Measurements from ENCODE around the gene PUS7. TPM values are rescaled to one million over a fixed set of nuclear protein-coding genes. Genes with fewer than 3 reads are reported as not detected.
"Not testable (repeated sequence)": the region's sequence is repeated elsewhere in the genome, so short reads cannot be mapped to it uniquely, and the experiment has no call there.

Gene PUS7
- total and polyA plus RNA-seq, 2 experiments from 2014 or later = 16.0 to 39.3 TPM

GRCh38 chr7:105454095-105454747 is 67.8 kb downstream of the PUS7 start:
- H3K9me2 ChIP-seq (ENCODE audit: insufficient read depth) = no peaks in the 10 kb centered on the region
- no peaks in the 10 kb centered on the region for H3K27me3 ChIP-seq (replicated peaks; ENCODE audit: insufficient read depth)
- no peaks in the 10 kb centered on the region for H3K9me3 ChIP-seq (ENCODE audit: low read depth)
- peak overlapping the region; percentile 26; the same call in 1 of the 2 replicates for H2AFZ ChIP-seq
- peak; percentile 88 for DNase-seq
- H3K4me3 ChIP-seq = 0 out of 2 replicates have a peak overlapping the region, but pooled peaks have one; percentile 3
- H4K20me1 ChIP-seq (ENCODE audit: insufficient read depth) = no peaks in the 10 kb centered on the region
- WGBS, 2 experiments (ENCODE audit: low coverage in 1 of 2, low lambda C conversion rate in 2 of 2, missing lambda C conversion rate in 2 of 2) = 32 to 33% methylated on average over 3 of the region's 3 CpGs
- peak overlapping the region; percentile 71 for H3K4me2 ChIP-seq (ENCODE audit: unreplicated experiment)
- H3F3A ChIP-seq (ENCODE audit: insufficient read depth) = peaks cover 21% of the 10 kb centered on the region
- in situ Hi-C loops (cut with MboI) = no loop called here
- H3K79me2 ChIP-seq (ENCODE audit: insufficient read depth) = no peaks in the 10 kb centered on the region
- TF ChIP-seq EZH2phosphoT487 (IDR thresholded peaks at IDR 0.05; ENCODE audit: insufficient read depth, low read depth) (peak; percentile 79; the same call in 1 of the 2 replicates), EZH2 (IDR thresholded peaks at IDR 0.05; ENCODE audit: insufficient read depth, poor library complexity, severe bottlenecking) (no peak)
- peaks cover 20% of the 10 kb centered on the region for H3K4me1 ChIP-seq (ENCODE audit: insufficient read depth)
- H3K27ac ChIP-seq = peak overlapping the region; percentile 68
- peaks cover 10% of the 10 kb centered on the region; the same call in 1 of the 2 replicates for H3K36me3 ChIP-seq (ENCODE audit: low read depth)
- H3K9ac ChIP-seq = peak overlapping the region; percentile 13

- Histone ChIP-seq H3K27me3 (replicated peaks; ENCODE audit: insufficient read depth) (no peaks in the 10 kb centered on the region), H3K9me2 (ENCODE audit: insufficient read depth) (no peaks in the 10 kb centered on the region), H3K9ac (no peak overlapping the region), H3K4me3 (no peak overlapping the region), H3K36me3 (ENCODE audit: low read depth) (peaks cover 7% of the 10 kb centered on the region; the same call in 1 of the 2 replicates), H3K4me2 (ENCODE audit: unreplicated experiment) (no peak overlapping the region), H2AFZ (no peak overlapping the region), H3F3A (ENCODE audit: insufficient read depth) (peaks cover 21% of the 10 kb centered on the region), H3K79me2 (ENCODE audit: insufficient read depth) (no peaks in the 10 kb centered on the region), H4K20me1 (ENCODE audit: insufficient read depth) (no peaks in the 10 kb centered on the region), H3K27ac (no peak overlapping the region), H3K9me3 (ENCODE audit: low read depth) (no peaks in the 10 kb centered on the region), H3K4me1 (ENCODE audit: insufficient read depth) (peaks cover 20% of the 10 kb centered on the region)
- in situ Hi-C loops (cut with MboI) = no loop called here
- TF ChIP-seq EZH2phosphoT487 (IDR thresholded peaks at IDR 0.05; ENCODE audit: insufficient read depth, low read depth) (no peak), EZH2 (IDR thresholded peaks at IDR 0.05; ENCODE audit: insufficient read depth, poor library complexity, severe bottlenecking) (no peak)
- DNase-seq = no peak
- WGBS, 2 experiments (ENCODE audit: low coverage in 1 of 2, low lambda C conversion rate in 2 of 2, missing lambda C conversion rate in 2 of 2) = 98 to 100% methylated on average over 2 of the region's 2 CpGs
Observed at GRCh38 chr7:105452085-105452484, 70.0 kb downstream of the PUS7 start.

- H3K9me2 ChIP-seq (ENCODE audit: insufficient read depth); H3K27me3 ChIP-seq (replicated peaks; ENCODE audit: insufficient read depth); H2AFZ ChIP-seq; H3K9me3 ChIP-seq (ENCODE audit: low read depth); H3K36me3 ChIP-seq (ENCODE audit: low read depth); DNase-seq; H3K9ac ChIP-seq; H3K4me2 ChIP-seq (ENCODE audit: unreplicated experiment); in situ Hi-C loops (cut with MboI); H3K27ac ChIP-seq; H3K4me3 ChIP-seq; H4K20me1 ChIP-seq (ENCODE audit: insufficient read depth); H3K79me2 ChIP-seq (ENCODE audit: insufficient read depth): not testable (repeated sequence)
- Histone ChIP-seq H3F3A (ENCODE audit: insufficient read depth) (peaks cover 21% of the 10 kb centered on the region), H3K4me1 (ENCODE audit: insufficient read depth) (peaks cover 20% of the 10 kb centered on the region)
- WGBS, 2 experiments (ENCODE audit: low coverage in 1 of 2, low lambda C conversion rate in 2 of 2, missing lambda C conversion rate in 2 of 2) = 93 to 96% methylated on average over 5 of the region's 5 CpGs
Observed at GRCh38 chr7:105450870-105451269, 71.2 kb downstream of the PUS7 start.

DNA sequence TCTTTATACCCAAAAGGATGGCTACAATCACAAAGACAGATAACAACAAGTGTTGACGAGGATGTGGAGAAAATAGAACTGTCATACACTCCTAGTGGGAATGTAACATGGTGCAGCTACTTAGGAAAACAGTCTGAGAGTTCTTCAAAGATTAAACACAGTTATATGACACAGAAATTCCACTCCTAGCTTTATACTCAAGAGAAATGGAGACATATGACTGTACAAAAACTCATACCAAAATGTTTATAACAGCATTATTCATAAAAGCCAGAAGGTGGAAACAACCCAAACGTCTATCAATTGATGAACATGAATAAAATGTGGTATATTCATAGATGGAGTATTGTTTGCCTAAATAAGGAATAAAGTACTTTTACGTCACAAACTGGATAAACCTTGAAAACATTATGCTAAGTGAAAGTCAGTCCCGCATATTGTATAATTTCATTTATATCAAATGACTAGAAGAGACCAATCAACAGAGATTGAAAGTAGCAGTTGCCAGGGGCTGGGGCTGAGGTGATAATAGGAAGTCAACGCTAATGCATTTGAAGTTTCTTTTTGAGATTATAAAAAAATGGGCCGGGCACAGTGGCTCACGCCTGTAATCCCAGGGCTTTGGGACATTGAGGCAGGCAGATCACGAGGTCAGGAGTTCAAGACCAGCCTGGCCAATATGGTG is 71.8 kb downstream of the PUS7 start:
- H3K4me3 ChIP-seq = no peak overlapping the region
- no peaks in the 10 kb centered on the region for H3K9me3 ChIP-seq (ENCODE audit: low read depth)
- no peak overlapping the region for H3K4me2 ChIP-seq (ENCODE audit: unreplicated experiment)
- peaks cover 20% of the 10 kb centered on the region for H3F3A ChIP-seq (ENCODE audit: insufficient read depth)
- H3K79me2 ChIP-seq (ENCODE audit: insufficient read depth) = no peaks in the 10 kb centered on the region
- no peaks in the 10 kb centered on the region for H3K27me3 ChIP-seq (replicated peaks; ENCODE audit: insufficient read depth)
- in situ Hi-C loops (cut with MboI) = no loop called here
- H3K4me1 ChIP-seq (ENCODE audit: insufficient read depth) = peaks cover 20% of the 10 kb centered on the region
- TF ChIP-seq EZH2phosphoT487 (IDR thresholded peaks at IDR 0.05; ENCODE audit: insufficient read depth, low read depth) (no peak), EZH2 (IDR thresholded peaks at IDR 0.05; ENCODE audit: insufficient read depth, poor library complexity, severe bottlenecking) (no peak)
- no peak overlapping the region for H3K27ac ChIP-seq
- H4K20me1 ChIP-seq (ENCODE audit: insufficient read depth) = no peaks in the 10 kb centered on the region
- no peak overlapping the region for H2AFZ ChIP-seq
- no peaks in the 10 kb centered on the region for H3K9me2 ChIP-seq (ENCODE audit: insufficient read depth)
- H3K9ac ChIP-seq = no peak overlapping the region
- DNase-seq = peak; percentile 14
- no peaks in the 10 kb centered on the region for H3K36me3 ChIP-seq (ENCODE audit: low read depth)
- WGBS, 2 experiments (ENCODE audit: low coverage in 1 of 2, low lambda C conversion rate in 2 of 2, missing lambda C conversion rate in 2 of 2) = 89 to 92% methylated on average over 8 of the region's 8 CpGs
